ENCODE data around the gene BEND2. TPM values are rescaled to one million over a fixed set of nuclear protein-coding genes. Genes with fewer than 3 reads are reported as not detected.

BEND2 gene
- total and polyA plus RNA-seq, 2 of the 8 experiments (the other 6 are each of a cell fraction or from before 2014, with no cell fraction given): not detected

DNA sequence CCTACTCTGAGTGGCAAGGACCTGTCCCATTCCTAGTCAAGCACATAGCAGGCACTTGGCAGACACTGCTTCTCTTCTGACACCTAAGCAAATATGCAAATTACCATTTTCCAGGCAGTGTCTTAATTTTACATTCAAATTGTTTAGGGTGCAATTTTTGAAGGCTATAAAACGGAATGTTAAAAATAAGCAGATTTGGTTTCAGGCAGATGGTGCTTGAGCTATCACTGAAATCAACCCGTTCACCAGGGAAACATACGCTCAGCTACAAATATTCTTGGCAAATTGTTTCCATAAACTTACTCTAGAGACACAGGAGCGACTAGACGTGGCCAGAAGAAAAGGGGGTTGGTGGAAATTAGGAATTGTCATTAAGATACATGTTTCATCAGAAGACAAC lies 45.7 kb downstream of the BEND2 start:
- Histone ChIP-seq H2AFZ (ENCODE audit: low read length) (no peak overlapping the region), H3K79me2 (ENCODE audit: control insufficient read depth in 1 of 2, insufficient read depth in 2 of 2, low read length in 2 of 2) (no peaks in the 10 kb centered on the region), H3K23me2 (ENCODE audit: low read depth, low read length) (no peaks in the 10 kb centered on the region), H3K36me3 (ENCODE audit: control insufficient read depth in 2 of 4, insufficient read depth in 4 of 4, low read length in 3 of 4) (no peaks in the 10 kb centered on the region), H3K27me3 (replicated peaks in 1 of 4; ENCODE audit: control insufficient read depth in 3 of 4, extremely low read depth in 1 of 4, insufficient read depth in 3 of 4, low read length in 3 of 4) (no peaks in the 10 kb centered on the region), H2BK20ac (ENCODE audit: low read length) (no peak overlapping the region), H4K5ac (ENCODE audit: insufficient read length, low read depth, low read length) (no peak overlapping the region), H3K4ac (replicated peaks; ENCODE audit: insufficient read length, low read depth, low read length) (no peak overlapping the region), H2BK120ac (replicated peaks; ENCODE audit: low read depth, low read length) (no peak overlapping the region), H2BK15ac (ENCODE audit: low read length) (no peak overlapping the region), H4K20me1 (replicated peaks in 1 of 2; ENCODE audit: control insufficient read depth in 1 of 2, insufficient read depth in 2 of 2, low read length in 2 of 2) (no peaks in the 10 kb centered on the region), H2BK5ac (ENCODE audit: low read depth, low read length) (no peak overlapping the region), H3K9ac (replicated peaks in 1 of 4; ENCODE audit: extremely low read depth in 1 of 4, low read depth in 3 of 4, low read length in 3 of 4) (no peak overlapping the region), H3K79me1 (ENCODE audit: low read depth, low read length) (no peaks in the 10 kb centered on the region), H3K56ac (replicated peaks; ENCODE audit: insufficient read length, low read depth, low read length) (no peak overlapping the region), H3K4me1 (replicated peaks in 1 of 4; ENCODE audit: control insufficient read depth in 3 of 4, insufficient read depth in 4 of 4, low read length in 3 of 4) (no peaks in the 10 kb centered on the region), H3K23ac (ENCODE audit: insufficient read length) (no peak overlapping the region), H2AK5ac (ENCODE audit: low read depth, low read length) (no peak overlapping the region), H4K8ac (ENCODE audit: extremely low read depth, insufficient read depth, low read length) (no peak overlapping the region), H3K4me3 (ENCODE audit: extremely low read depth in 1 of 4, insufficient read depth in 2 of 4, low read depth in 3 of 4, low read length in 4 of 4) (no peak overlapping the region), H4K91ac (replicated peaks; ENCODE audit: insufficient read length, low read length) (no peak overlapping the region), H3K9me3 (ENCODE audit: insufficient read depth in 2 of 2, low read depth in 1 of 2, low read length in 1 of 2) (no peaks in the 10 kb centered on the region), H2BK12ac (ENCODE audit: low read depth, low read length) (no peak overlapping the region), H3K4me2 (ENCODE audit: insufficient read depth in 1 of 2, low read depth in 2 of 2, low read length in 2 of 2) (no peak overlapping the region), H3K18ac (ENCODE audit: extremely low read depth, low read length) (no peak overlapping the region), H3K14ac (ENCODE audit: insufficient read length) (no peak overlapping the region), H3K27ac (ENCODE audit: low read depth, low read length) (no peak overlapping the region)
- TF ChIP-seq CHD2 (IDR thresholded peaks at IDR 0.05; ENCODE audit: low read length): no peak
- TF ChIP-seq HDAC2 (IDR thresholded peaks at IDR 0.05; ENCODE audit: borderline replicate concordance in 1 of 2, low read depth in 2 of 2, low read length in 2 of 2): no peak
- TF ChIP-seq, protein P1, sequence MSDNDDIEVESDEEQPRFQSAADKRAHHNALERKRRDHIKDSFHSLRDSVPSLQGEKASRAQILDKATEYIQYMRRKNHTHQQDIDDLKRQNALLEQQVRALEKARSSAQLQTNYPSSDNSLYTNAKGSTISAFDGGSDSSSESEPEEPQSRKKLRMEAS (IDR thresholded peaks at IDR 0.05): no peak
- TF ChIP-seq ZNF274 (IDR thresholded peaks at IDR 0.05; ENCODE audit: borderline replicate concordance, extremely low read depth, low read length): no peak
- FAIRE-seq: no peak
- no peak for DNase-seq (ENCODE audit: low read depth in 1 of 2, low spot score in 2 of 2)
- 90% methylated on average over 5 of the region's 5 CpGs; no CpG with 5 or more reads in 1 of the 2 experiments for WGBS, 2 experiments (ENCODE audit: extremely low coverage in 1 of 2, insufficient coverage in 1 of 2, insufficient read length in 1 of 2, insufficient replicate concordance in 2 of 2, low coverage in 1 of 2, low lambda C conversion rate in 2 of 2, missing lambda C conversion rate in 1 of 2)
- ChIA-PET CTCF (ENCODE audit: partially characterized antibody) (interaction anchor here (0.6 to 1.1 kb wide), 3 partner anchors 9 to 291 kb away, joined by 3 to 5 read pairs (median 3); no protein-coding TSS in a partner anchor), POLR2A (ENCODE audit: partially characterized antibody) (no interaction called here)

All from H1 (cell line).